OCI-LY3 (cell line): ENCODE data around the gene MDGA2.

Experiments
- H2AFZ ChIP-seq: fragments of 200-600, 300-600 bp; shearing (Covaris generic); 2 replicates; pipeline ENCODE4 v1.6.0; 2014; ENCODE audit warnings: antibody characterized with exemption, low read depth, low read length
- H3K27ac ChIP-seq: fragments of 200-600, 300-600 bp; sonication (generic); 2 replicates; pipeline ENCODE4 v1.5.1; 2014; ENCODE audit warnings: mild to moderate bottlenecking, low read length, moderate library complexity, mixed read lengths
- H3K27me3 ChIP-seq: fragments of 200-600, 300-600 bp; sonication (generic); 2 replicates; pipeline ENCODE4 v1.6.1; 2014; ENCODE audit warnings: low read depth, low read length, mixed read lengths
- H3K36me3 ChIP-seq: fragments of 200-600, 300-600 bp; sonication (generic); replicated peaks from 2 replicates; pipeline ENCODE3; 2014; ENCODE audit warnings: low read depth, low read length, mixed read lengths
- H3K4me1 ChIP-seq: fragments of 300-600, 200-600 bp; sonication (generic); 2 replicates; pipeline ENCODE4 v1.6.1; 2014; ENCODE audit warnings: low read length, mixed read lengths
- H3K4me2 ChIP-seq: fragments of 200-600, 300-600 bp; sonication (generic); 2 replicates; pipeline ENCODE4 v1.6.1; 2014; ENCODE audit warnings: low read length, mixed read lengths
- H3K4me3 ChIP-seq: fragments of 300-600, 200-600 bp; sonication (generic); 2 replicates; pipeline ENCODE4 v1.5.1; 2014; ENCODE audit warnings: antibody characterized with exemption, mild to moderate bottlenecking, low read length, moderate library complexity
- H3K79me2 ChIP-seq: fragments of 300-600, 200-600 bp; shearing (Covaris generic); 2 replicates; pipeline ENCODE4 v1.6.1; 2014; ENCODE audit warnings: mild to moderate bottlenecking, low read length, mixed read lengths
- H3K9ac ChIP-seq: fragments of 300-600, 200-600 bp; shearing (Covaris generic); 2 replicates; pipeline ENCODE4 v1.6.0; 2014; ENCODE audit warnings: mild to moderate bottlenecking, low read length, moderate library complexity
- H3K9me3 ChIP-seq: fragments of 200-600, 300-600 bp; shearing (Covaris generic); 2 replicates; pipeline ENCODE4 v1.6.1; 2014; ENCODE audit warnings: low read length, mixed read lengths; ENCODE audit not compliant: insufficient read depth
- H4K20me1 ChIP-seq: fragments of 200-600, 300-600 bp; sonication (generic); 2 replicates; pipeline ENCODE4 v1.6.1; 2016; ENCODE audit warnings: low read length, mixed read lengths; ENCODE audit not compliant: insufficient read depth
- CTCF ChIP-seq: fragments of 200-600, 300-600 bp; sonication (generic); IDR thresholded peaks from 2 replicates; pipeline ENCODE4 v1.5.1; 2014; ENCODE audit warnings: antibody characterized with exemption, low read length, low read depth
- EZH2phosphoT487 ChIP-seq: fragments of 200-600 bp; shearing (Covaris generic); IDR thresholded peaks from 2 replicates; pipeline ENCODE4 v1.6.1; 2018; ENCODE audit warnings: antibody characterized with exemption, mixed run types, low read depth

Gene MDGA2

GRCh38 chr14:47557894-47558293, 117.5 kb downstream of the MDGA2 start:
- H3K4me1 ChIP-seq, result no peaks in the 10 kb centered on the region
- no peak overlapping the region for H3K9ac ChIP-seq
- no peak overlapping the region for H3K27ac ChIP-seq
- no peak overlapping the region for H3K4me3 ChIP-seq
- no peaks in the 10 kb centered on the region for H3K9me3 ChIP-seq
- H4K20me1 ChIP-seq, result no peaks in the 10 kb centered on the region
- no peaks in the 10 kb centered on the region for H3K36me3 ChIP-seq
- TF ChIP-seq CTCF (no peak), EZH2phosphoT487 (no peak)
- no peaks in the 10 kb centered on the region for H3K79me2 ChIP-seq
- H3K4me2 ChIP-seq, result no peak overlapping the region
- no peaks in the 10 kb centered on the region for H3K27me3 ChIP-seq
- H2AFZ ChIP-seq, result no peak overlapping the region

- TF ChIP-seq EZH2phosphoT487 (no peak), CTCF (no peak)
- H4K20me1 ChIP-seq, result no peaks in the 10 kb centered on the region
- H3K9me3 ChIP-seq, result no peaks in the 10 kb centered on the region
Measured at GRCh38 chr14:47555333-47555732, 120.1 kb downstream of the MDGA2 start.

GRCh38 chr14:47549886-47550285, 125.5 kb downstream of the MDGA2 start:
- Histone ChIP-seq H2AFZ (no peak overlapping the region), H3K27me3 (no peaks in the 10 kb centered on the region), H4K20me1 (no peaks in the 10 kb centered on the region), H3K4me1 (no peaks in the 10 kb centered on the region), H3K4me2 (no peak overlapping the region), H3K9me3 (no peaks in the 10 kb centered on the region), H3K36me3 (no peaks in the 10 kb centered on the region), H3K79me2 (no peaks in the 10 kb centered on the region), H3K4me3 (no peak overlapping the region), H3K27ac (no peak overlapping the region), H3K9ac (no peak overlapping the region)
- TF ChIP-seq EZH2phosphoT487 (no peak), CTCF (no peak)

More at GRCh38 chr14:47555333-47555732, 120.1 kb downstream of the MDGA2 start:
- Histone ChIP-seq H3K36me3 (no peaks in the 10 kb centered on the region), H3K27ac (no peak overlapping the region), H3K9ac (no peak overlapping the region), H3K79me2 (no peaks in the 10 kb centered on the region), H2AFZ (no peak overlapping the region), H3K27me3 (no peaks in the 10 kb centered on the region), H3K4me2 (no peak overlapping the region), H3K4me3 (no peak overlapping the region), H3K4me1 (no peaks in the 10 kb centered on the region)

GRCh38 chr14:47543459-47543858, 131.9 kb downstream of the MDGA2 start:
- Histone ChIP-seq H3K36me3 (no peaks in the 10 kb centered on the region), H3K27ac (no peak overlapping the region), H4K20me1 (no peaks in the 10 kb centered on the region), H2AFZ (no peak overlapping the region), H3K4me3 (no peak overlapping the region), H3K79me2 (no peaks in the 10 kb centered on the region), H3K27me3 (no peaks in the 10 kb centered on the region), H3K4me2 (no peak overlapping the region), H3K9me3 (no peaks in the 10 kb centered on the region), H3K4me1 (peaks cover 7% of the 10 kb centered on the region), H3K9ac (no peak overlapping the region)
- TF ChIP-seq CTCF (no peak), EZH2phosphoT487 (no peak)
